Liver (tissue), 3 donors: ENCODE measurements around the gene CLEC17A.

Experiments
- FOXA1 ChIP-seq: IDR thresholded peaks from 2 replicates; pipeline ENCODE4 v1.6.1; 2016; ENCODE audit warnings: antibody characterized with exemption
- GABPA ChIP-seq, 2 donors: IDR thresholded peaks in 1 of 2; conservative IDR thresholded peaks in 1 of 2; 2 replicates each; pipeline ENCODE4 v1.6.1; 2016; ENCODE audit warnings: antibody characterized with exemption in 2 of 2, mild to moderate bottlenecking in 1 of 2, moderate library complexity in 1 of 2
- JUND ChIP-seq, 2 donors: IDR thresholded peaks; 2 replicates each; pipeline ENCODE4 v1.6.1; 2016; ENCODE audit warnings: antibody characterized with exemption in 2 of 2
- NR2F2 ChIP-seq: IDR thresholded peaks from 2 replicates; pipeline ENCODE4 v1.6.1; 2016; ENCODE audit warnings: antibody characterized with exemption
- RAD21 ChIP-seq, 2 donors: IDR thresholded peaks; 2 replicates each; pipeline ENCODE4 v1.6.1; 2016; ENCODE audit warnings: antibody characterized with exemption in 2 of 2, mild to moderate bottlenecking in 2 of 2
- RXRA ChIP-seq, 2 donors: IDR thresholded peaks; 2 replicates each; pipeline ENCODE4 v1.6.1; 2017 to 2018; ENCODE audit warnings: antibody characterized with exemption in 2 of 2, mild to moderate bottlenecking in 1 of 2
- SP1 ChIP-seq: IDR thresholded peaks from 2 replicates; pipeline ENCODE4 v1.6.1; 2018; ENCODE audit warnings: antibody characterized with exemption, mild to moderate bottlenecking
- TAF1 ChIP-seq: conservative IDR thresholded peaks from 2 replicates; pipeline ENCODE4 v1.6.1; 2016; ENCODE audit warnings: antibody characterized with exemption, mild to moderate bottlenecking
- YY1 ChIP-seq: IDR thresholded peaks from 2 replicates; pipeline ENCODE4 v1.6.1; 2016; ENCODE audit warnings: antibody characterized with exemption, mild to moderate bottlenecking
- TF ChIP-seq, protein P1 (sequence below): fragments of 150-350 bp; IDR thresholded peaks from 2 replicates; pipeline ENCODE4 v1.5.1; 2017; ENCODE audit warnings: improper control_type of control experiment, low read depth, low read length; ENCODE audit not compliant: missing input control
- TF ChIP-seq, protein P2 (sequence below): IDR thresholded peaks from 2 replicates; pipeline ENCODE4 v1.6.1; 2016; ENCODE audit warnings: antibody characterized with exemption
- TF ChIP-seq, protein P3 (sequence below): IDR thresholded peaks from 2 replicates; pipeline ENCODE4 v1.6.1; 2016; ENCODE audit warnings: antibody characterized with exemption
- TF ChIP-seq, protein P4 (sequence below): IDR thresholded peaks from 2 replicates; pipeline ENCODE4 v1.6.1; 2016; ENCODE audit warnings: antibody characterized with exemption
- TF ChIP-seq, protein P5 (sequence below): IDR thresholded peaks from 2 replicates; pipeline ENCODE4 v1.6.1; 2016; ENCODE audit warnings: antibody characterized with exemption, mild to moderate bottlenecking
- donor health status: healthy.
- donor health status: healthy.

DNA sequence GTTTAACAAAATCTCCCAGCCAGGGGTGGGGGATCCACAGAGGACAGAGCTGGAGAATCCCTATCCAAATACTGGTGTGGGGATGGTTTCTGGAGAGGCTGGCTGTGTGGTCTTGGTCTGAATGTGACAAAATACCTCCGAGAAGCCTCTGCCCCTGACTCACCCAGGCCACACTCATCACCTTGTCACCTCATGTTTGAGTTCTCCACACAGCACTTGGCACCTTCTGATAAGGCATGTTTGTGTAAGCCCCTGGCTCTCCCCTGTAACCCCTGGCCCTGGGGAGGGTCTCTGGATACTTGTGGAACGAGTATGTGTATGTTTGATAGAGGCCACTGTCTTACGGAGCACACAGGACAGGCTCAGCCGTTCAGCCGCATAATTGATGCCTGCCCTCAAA lies 38.8 kb upstream of the CLEC17A start:
- TF ChIP-seq, protein P1, sequence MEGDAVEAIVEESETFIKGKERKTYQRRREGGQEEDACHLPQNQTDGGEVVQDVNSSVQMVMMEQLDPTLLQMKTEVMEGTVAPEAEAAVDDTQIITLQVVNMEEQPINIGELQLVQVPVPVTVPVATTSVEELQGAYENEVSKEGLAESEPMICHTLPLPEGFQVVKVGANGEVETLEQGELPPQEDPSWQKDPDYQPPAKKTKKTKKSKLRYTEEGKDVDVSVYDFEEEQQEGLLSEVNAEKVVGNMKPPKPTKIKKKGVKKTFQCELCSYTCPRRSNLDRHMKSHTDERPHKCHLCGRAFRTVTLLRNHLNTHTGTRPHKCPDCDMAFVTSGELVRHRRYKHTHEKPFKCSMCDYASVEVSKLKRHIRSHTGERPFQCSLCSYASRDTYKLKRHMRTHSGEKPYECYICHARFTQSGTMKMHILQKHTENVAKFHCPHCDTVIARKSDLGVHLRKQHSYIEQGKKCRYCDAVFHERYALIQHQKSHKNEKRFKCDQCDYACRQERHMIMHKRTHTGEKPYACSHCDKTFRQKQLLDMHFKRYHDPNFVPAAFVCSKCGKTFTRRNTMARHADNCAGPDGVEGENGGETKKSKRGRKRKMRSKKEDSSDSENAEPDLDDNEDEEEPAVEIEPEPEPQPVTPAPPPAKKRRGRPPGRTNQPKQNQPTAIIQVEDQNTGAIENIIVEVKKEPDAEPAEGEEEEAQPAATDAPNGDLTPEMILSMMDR, result no peak
- TF ChIP-seq TAF1 (no peak), YY1 (no peak), RXRA (IDR thresholded peaks at IDR 0.05) (no peak), RAD21 (IDR thresholded peaks at IDR 0.05) (no peak), GABPA (IDR thresholded peaks at IDR 0.05 in 1 of 2, conservative IDR thresholded peaks at IDR 0.05 in 1 of 2) (no peak), FOXA1 (no peak), JUND (IDR thresholded peaks at IDR 0.05) (no peak), SP1 (no peak), NR2F2 (no peak)
- TF ChIP-seq, protein P2, sequence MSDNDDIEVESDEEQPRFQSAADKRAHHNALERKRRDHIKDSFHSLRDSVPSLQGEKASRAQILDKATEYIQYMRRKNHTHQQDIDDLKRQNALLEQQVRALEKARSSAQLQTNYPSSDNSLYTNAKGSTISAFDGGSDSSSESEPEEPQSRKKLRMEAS, result no peak
- TF ChIP-seq, protein P3, sequence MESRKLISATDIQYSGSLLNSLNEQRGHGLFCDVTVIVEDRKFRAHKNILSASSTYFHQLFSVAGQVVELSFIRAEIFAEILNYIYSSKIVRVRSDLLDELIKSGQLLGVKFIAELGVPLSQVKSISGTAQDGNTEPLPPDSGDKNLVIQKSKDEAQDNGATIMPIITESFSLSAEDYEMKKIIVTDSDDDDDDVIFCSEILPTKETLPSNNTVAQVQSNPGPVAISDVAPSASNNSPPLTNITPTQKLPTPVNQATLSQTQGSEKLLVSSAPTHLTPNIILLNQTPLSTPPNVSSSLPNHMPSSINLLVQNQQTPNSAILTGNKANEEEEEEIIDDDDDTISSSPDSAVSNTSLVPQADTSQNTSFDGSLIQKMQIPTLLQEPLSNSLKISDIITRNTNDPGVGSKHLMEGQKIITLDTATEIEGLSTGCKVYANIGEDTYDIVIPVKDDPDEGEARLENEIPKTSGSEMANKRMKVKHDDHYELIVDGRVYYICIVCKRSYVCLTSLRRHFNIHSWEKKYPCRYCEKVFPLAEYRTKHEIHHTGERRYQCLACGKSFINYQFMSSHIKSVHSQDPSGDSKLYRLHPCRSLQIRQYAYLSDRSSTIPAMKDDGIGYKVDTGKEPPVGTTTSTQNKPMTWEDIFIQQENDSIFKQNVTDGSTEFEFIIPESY, result no peak
- TF ChIP-seq, protein P4, sequence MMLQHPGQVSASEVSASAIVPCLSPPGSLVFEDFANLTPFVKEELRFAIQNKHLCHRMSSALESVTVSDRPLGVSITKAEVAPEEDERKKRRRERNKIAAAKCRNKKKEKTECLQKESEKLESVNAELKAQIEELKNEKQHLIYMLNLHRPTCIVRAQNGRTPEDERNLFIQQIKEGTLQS, result no peak
- TF ChIP-seq, protein P5, sequence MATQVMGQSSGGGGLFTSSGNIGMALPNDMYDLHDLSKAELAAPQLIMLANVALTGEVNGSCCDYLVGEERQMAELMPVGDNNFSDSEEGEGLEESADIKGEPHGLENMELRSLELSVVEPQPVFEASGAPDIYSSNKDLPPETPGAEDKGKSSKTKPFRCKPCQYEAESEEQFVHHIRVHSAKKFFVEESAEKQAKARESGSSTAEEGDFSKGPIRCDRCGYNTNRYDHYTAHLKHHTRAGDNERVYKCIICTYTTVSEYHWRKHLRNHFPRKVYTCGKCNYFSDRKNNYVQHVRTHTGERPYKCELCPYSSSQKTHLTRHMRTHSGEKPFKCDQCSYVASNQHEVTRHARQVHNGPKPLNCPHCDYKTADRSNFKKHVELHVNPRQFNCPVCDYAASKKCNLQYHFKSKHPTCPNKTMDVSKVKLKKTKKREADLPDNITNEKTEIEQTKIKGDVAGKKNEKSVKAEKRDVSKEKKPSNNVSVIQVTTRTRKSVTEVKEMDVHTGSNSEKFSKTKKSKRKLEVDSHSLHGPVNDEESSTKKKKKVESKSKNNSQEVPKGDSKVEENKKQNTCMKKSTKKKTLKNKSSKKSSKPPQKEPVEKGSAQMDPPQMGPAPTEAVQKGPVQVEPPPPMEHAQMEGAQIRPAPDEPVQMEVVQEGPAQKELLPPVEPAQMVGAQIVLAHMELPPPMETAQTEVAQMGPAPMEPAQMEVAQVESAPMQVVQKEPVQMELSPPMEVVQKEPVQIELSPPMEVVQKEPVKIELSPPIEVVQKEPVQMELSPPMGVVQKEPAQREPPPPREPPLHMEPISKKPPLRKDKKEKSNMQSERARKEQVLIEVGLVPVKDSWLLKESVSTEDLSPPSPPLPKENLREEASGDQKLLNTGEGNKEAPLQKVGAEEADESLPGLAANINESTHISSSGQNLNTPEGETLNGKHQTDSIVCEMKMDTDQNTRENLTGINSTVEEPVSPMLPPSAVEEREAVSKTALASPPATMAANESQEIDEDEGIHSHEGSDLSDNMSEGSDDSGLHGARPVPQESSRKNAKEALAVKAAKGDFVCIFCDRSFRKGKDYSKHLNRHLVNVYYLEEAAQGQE, result no peak
